ENCODE data around the gene ZDHHC4.
"Not testable (repeated sequence)": the region's sequence is repeated elsewhere in the genome, so short reads cannot be mapped to it uniquely, and the experiment has no call there.

ZDHHC4 gene

GRCh38 chr7:6562106-6562505 is 15.1 kb upstream of the ZDHHC4 start:
- no peak for DNase-seq (ENCODE audit: low read depth)

- DNase-seq (ENCODE audit: low read depth) = no peak
Observed at GRCh38 chr7:6563936-6564770, 13.1 kb upstream of the ZDHHC4 start.

- no peak for DNase-seq (ENCODE audit: low read depth)
Observed at GRCh38 chr7:6565655-6566054, 11.6 kb upstream of the ZDHHC4 start.

GRCh38 chr7:6567886-6568285 is 9.4 kb upstream of the ZDHHC4 start:
- DNase-seq (ENCODE audit: low read depth) = no peak

GRCh38 chr7:6571160-6571779 is 6.0 kb upstream of the ZDHHC4 start:
- no peak for DNase-seq (ENCODE audit: low read depth)

GRCh38 chr7:6575281-6576023 is 1.8 kb upstream of the ZDHHC4 start:
- DNase-seq (ENCODE audit: low read depth) = no peak

- no peak for DNase-seq (ENCODE audit: low read depth)
Observed at GRCh38 chr7:6576024-6576866, 1.0 kb upstream of the ZDHHC4 start.

- not testable (repeated sequence) for DNase-seq (ENCODE audit: low read depth)
Observed at GRCh38 chr7:6576867-6577368, 336 bp upstream of the ZDHHC4 start.

GRCh38 chr7:6578114-6579084 is 1.1 kb downstream of the ZDHHC4 start:
- DNase-seq (ENCODE audit: low read depth) = no peak

GRCh38 chr7:6579446-6579845 is 2.2 kb downstream of the ZDHHC4 start:
- DNase-seq (ENCODE audit: low read depth) = no peak

- not testable (repeated sequence) for DNase-seq (ENCODE audit: low read depth)
Observed at GRCh38 chr7:6585746-6586432, 8.6 kb downstream of the ZDHHC4 start.

- DNase-seq (ENCODE audit: low read depth) = no peak
Observed at GRCh38 chr7:6588566-6588965, 11.3 kb downstream of the ZDHHC4 start.

- DNase-seq (ENCODE audit: low read depth) = no peak
Observed at GRCh38 chr7:6589151-6589828, 12.0 kb downstream of the ZDHHC4 start.

- peak; percentile 72 for DNase-seq (ENCODE audit: low read depth)
Observed at GRCh38 chr7:6589829-6590644, 12.8 kb downstream of the ZDHHC4 start, which contains the start of gene INTS15. Gene INTS15 (plus strand): TSS chr7:6590021. CDS start chr7:6590284, 263 bp downstream.

- DNase-seq (ENCODE audit: low read depth) = no peak
Observed at GRCh38 chr7:6590645-6591110, 13.4 kb downstream of the ZDHHC4 start.

- DNase-seq (ENCODE audit: low read depth) = no peak
Observed at GRCh38 chr7:6600093-6600492, 22.8 kb downstream of the ZDHHC4 start.

GRCh38 chr7:6604458-6604857 is 27.2 kb downstream of the ZDHHC4 start:
- DNase-seq (ENCODE audit: low read depth) = no peak

Measured in T follicular helper cell (primary cell).